Daoy (cell line): ENCODE results near the gene AGTRAP. TPM values are rescaled to one million over a fixed set of nuclear protein-coding genes. Genes with fewer than 3 reads are reported as not detected.

Source experiments
- DNase-seq: peaks from one replicate; pipeline ENCODE4 v3.0.0-alpha.2; 2015; ENCODE audit warnings: low read depth
- total RNA-seq: library from RNA; depleted of rRNA; stranded (reverse); fragments of >200 nt; shearing (Covaris generic); gene quantifications from 2 replicates; pipeline ENCODE4 v1.2.3, GENCODE V29; 2014

AGTRAP gene
- total RNA-seq, 1 experiment from 2014 or later, result 42.9 TPM

- DNase-seq, result no peak
Observed at GRCh38 chr1:11783556-11783955, 47.6 kb downstream of the AGTRAP start.

- no peak for DNase-seq
Observed at GRCh38 chr1:11784256-11784992, 48.5 kb downstream of the AGTRAP start.

GRCh38 chr1:11784993-11785769 is 49.2 kb downstream of the AGTRAP start:
- peak; percentile 61 for DNase-seq

DNA sequence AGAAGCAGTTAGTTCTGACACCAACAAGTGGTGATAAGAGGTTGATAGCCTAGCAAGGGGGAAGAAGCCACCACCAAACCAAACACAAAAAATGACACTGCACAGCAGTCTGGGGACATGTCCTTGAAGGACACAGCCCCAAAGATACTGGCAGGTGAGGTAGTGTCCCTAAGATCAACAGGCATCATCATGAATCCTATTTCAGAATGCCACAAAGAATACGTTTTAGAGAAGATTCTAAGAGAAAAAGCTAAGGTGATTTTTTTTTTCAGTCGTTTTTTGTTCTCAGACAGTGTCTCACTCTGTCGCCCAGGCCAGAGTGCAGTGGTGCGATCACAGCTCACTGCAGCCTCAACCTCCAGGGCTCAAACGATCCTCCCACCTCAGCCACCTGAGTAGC is 50.2 kb downstream of the AGTRAP start:
- no peak for DNase-seq

GRCh38 chr1:11787251-11787803 is 51.4 kb downstream of the AGTRAP start:
- no peak for DNase-seq

GRCh38 chr1:11787804-11788436 is 52.0 kb downstream of the AGTRAP start:
- DNase-seq, result no peak

DNA sequence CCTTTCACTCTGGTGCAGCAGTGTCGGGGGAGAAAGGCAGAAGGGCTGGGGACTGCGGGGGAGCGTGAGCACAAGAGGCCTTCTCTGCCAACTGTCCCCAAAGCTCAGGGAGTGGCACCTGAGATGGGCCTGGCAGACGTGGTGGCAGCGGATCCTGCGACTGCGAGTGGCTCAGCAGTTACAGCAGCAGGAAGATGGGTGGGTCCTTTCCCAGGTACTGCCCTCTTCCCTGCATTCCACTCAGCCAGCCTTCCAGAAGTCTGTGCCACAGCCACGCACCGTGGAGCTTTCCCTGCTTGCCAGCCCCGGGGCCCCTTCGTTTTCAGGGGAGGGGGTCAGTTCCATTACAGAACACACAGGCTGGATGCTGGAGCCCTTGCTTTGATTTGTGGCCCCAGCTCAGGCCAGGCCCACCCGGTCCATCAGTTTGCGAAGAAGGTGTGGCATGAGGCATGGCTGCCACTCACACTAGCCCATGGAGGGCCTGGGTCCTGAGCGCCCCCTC is 52.7 kb downstream of the AGTRAP start:
- DNase-seq, result no peak

DNA sequence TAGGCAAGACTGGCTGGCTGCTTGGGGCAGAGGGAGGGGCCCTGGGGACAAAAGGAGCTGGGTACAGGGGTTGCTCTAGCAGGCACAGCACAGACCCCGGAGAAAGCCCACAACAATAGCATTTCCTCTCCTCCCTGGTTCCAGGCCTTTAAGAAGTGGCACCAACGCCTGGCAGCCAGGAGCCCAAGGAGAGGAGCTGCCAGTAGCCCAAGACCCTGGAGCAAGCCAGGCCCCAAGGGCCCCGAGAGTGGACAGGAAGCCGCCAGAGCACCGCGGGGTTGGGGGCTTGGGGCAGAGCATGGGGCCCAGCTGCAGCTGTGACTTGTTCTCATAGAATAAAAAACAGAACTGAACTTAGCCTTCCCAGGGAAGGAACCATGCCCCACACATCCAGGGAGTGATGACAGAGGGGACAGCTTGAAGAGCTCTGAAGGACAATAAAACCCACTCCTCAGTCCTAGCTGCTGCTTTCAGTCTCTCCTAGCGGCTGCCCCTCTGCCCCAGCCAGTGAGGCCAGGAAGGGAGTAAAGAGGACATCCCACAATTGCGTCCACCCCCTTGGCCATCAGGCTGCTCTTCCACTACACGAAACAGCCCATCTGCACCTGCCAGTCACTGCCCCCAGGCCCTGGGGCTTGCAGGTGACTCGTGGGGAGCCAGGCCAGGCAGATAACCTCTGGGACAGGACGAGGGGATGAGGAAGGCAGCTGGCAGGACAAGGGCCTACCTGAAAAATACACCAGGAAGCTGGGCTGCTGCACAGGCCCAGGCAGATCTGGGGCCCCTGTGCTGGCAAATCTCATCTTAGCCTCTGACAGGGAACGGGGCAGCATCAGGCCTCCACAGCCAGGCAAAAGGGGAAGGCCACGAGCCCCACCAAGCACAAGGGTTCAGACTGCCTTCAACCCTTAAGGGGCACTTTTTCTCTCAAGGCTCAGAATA is 53.5 kb downstream of the AGTRAP start:
- no peak for DNase-seq

DNA sequence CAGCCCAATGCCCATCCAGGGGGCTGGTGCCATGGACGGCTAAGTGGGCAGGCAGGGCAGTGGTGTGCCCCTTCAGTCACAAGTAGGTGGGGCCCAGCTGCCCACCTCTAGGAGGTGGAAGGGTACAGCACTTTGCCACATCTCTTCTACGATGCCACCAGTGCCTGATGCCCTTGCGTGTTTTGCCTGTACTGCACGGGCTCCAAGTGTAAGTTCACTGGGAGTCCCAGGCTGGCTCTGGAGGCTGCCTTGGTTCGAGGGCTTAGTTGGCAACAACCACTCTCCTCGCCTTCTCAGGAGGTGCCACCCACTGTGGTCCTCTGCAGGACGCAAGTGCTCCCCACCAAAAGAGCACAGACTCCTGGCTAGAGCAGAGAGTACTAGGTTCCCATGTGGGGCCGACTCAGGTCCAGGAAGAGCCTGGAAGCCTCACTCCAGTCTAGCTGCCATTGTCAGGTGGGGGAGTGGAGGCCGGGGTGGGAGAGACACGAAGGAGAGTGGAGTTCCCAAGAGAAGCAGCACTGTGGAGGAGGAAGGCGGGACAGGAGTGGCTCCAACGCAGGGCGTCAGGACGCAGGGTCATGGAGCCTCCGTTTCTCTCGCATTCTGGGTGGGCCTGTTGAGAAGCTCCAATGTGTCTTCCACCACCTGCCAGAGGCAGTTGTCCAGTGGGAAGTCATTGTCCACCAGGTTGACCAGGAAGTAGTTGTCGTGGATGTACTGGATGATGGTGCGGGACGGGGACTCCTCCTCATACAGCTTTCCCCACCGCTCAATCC is 54.4 kb downstream of the AGTRAP start:
- no peak for DNase-seq

GRCh38 chr1:11790880-11791715 is 55.2 kb downstream of the AGTRAP start:
- peak; percentile 87 for DNase-seq

DNA sequence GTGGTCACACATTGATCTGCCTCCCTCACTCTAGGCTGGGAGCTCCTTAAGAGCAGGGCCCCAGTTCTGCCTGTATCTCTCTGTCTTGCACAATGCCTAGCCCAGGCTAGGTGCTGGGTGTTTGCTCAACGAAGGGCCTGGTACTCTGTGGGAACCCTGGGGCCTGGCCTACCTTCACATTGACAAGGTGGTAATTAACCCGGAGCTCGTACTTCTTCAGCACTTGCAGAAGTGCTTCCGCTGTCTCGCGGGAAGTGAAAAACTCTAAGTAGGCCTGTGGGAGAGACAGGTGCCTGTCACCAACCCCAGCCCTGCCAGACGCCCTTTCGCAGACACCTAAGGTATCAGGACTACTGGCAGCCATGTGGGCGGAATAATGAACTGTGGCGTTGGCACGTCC is 56.2 kb downstream of the AGTRAP start:
- DNase-seq, result no peak

GRCh38 chr1:11793819-11794218 is 57.9 kb downstream of the AGTRAP start:
- no peak for DNase-seq

- DNase-seq, result no peak
Observed at GRCh38 chr1:11794446-11795237, 58.7 kb downstream of the AGTRAP start.

DNA sequence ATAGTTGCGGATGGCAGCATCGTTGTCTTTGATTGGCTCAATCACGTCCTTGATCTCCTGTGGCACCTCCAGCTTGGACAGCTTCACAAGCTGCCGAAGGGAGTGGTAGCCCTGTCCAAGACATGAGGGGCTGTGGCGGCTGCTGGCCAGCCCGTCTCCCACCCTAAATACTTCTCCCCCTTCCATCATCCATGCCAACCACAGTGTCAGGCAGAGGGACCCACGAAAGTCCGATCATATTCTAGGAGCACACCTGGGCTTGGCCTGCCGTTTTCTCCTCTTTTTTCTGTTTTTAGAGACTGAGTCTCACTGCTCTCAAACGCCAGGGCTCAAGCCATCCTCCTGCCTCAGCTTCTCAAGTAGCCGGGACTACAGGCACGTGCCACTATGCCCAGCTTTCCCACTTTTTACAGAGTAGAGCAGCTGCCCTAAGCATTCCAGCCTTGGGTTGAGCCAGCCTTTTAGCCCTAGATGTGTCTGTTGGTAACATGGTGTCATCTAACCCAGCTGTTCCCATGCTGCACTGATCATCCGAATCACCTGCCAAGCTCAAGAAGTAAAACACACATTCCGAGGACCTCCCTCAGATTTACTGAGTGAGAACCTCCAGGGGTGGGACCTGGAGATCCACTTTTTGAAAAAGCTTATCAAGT is 59.4 kb downstream of the AGTRAP start:
- no peak for DNase-seq

DNA sequence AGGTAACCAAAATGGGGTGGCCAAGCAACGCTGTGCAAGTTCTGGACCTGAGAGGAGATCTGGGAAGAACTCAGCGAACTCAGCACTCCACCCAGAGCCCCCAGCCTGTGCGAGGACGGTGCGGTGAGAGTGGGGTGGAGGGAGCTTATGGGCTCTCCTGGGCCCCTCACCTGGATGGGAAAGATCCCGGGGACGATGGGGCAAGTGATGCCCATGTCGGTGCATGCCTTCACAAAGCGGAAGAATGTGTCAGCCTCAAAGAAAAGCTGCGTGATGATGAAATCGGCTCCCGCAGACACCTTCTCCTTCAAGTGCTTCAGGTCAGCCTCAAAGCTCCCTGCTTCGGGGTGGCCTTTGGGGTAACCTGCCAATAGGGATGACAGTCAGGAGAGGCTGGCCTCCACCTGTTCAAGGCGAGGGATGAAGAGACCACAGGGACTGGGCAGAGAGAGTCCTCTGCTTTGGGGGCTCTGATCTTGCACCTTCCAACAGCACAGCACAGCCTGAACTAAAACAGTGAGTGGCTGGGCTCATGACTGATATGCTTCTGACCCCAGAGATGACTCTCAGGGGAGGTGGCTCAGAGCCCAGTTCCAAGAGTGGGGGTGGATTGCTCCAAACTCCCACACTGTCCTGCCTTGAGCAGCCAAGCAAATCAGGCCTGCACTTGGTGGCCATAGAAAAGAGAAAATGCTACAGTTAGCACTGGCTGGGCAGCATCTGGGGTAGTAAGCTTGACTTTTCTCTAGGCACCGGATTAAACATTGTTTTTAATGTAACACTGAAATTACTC is 60.3 kb downstream of the AGTRAP start:
- no peak for DNase-seq

GRCh38 chr1:11797525-11798216 is 61.7 kb downstream of the AGTRAP start:
- no peak for DNase-seq

DNA sequence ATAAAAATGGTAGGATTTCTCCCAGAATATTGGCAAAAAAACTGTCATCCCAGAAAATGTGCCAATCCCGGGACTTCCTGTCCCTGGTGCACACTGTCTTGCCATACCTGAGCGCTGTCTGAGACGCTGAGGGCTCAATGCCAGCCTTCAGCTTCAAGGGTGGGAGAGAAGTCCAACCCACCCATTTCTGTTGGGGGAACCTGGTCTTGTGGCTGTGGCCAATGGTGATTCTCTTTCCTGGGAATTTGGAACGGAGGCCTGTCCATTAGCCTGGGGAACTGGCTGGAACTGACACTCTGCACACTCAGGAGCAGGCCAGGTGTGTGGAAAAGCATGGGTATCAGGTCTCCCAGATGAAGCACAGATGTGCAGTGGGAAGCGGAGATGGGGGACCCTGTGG is 63.2 kb downstream of the AGTRAP start:
- no peak for DNase-seq
